RWPE2 (cell line): ENCODE measurements around the gene TXNDC17.

ENCODE experiments used
- ATAC-seq: fragments of 200-7000 bp; cut with Tn5 transposase; 3 replicates; pipeline ENCODE4 v1.9.1; 2021; ENCODE audit warnings: low read depth
- DNase-seq: peaks from one replicate; pipeline ENCODE4 v3.0.0-alpha.2; 2020; ENCODE audit warnings: low spot score
- H3K27ac ChIP-seq: fragments of 450-650 bp; 2 replicates; pipeline ENCODE4 v1.5.1; 2017; ENCODE audit warnings: mild to moderate bottlenecking; ENCODE audit not compliant: poor library complexity, severe bottlenecking
- H3K27me3 ChIP-seq: fragments of 250-450 bp; sonication (Bioruptor Pico); 2 replicates; pipeline ENCODE4 v1.5.1; 2021; ENCODE audit warnings: mild to moderate bottlenecking, moderate library complexity; ENCODE audit not compliant: insufficient read depth, poor library complexity, severe bottlenecking
- H3K36me3 ChIP-seq: fragments of 250-450 bp; sonication (Bioruptor Pico); 2 replicates; pipeline ENCODE4 v1.5.1; 2020; ENCODE audit warnings: low read depth, mild to moderate bottlenecking, moderate library complexity
- H3K4me1 ChIP-seq: fragments of 250-450 bp; sonication (Bioruptor Pico); 2 replicates; pipeline ENCODE4 v1.5.1; 2021; ENCODE audit warnings: mild to moderate bottlenecking, moderate library complexity; ENCODE audit not compliant: insufficient read depth, poor library complexity, severe bottlenecking
- H3K4me3 ChIP-seq: fragments of 250-450 bp; sonication (Bioruptor Pico); 2 replicates; pipeline ENCODE4 v1.5.1; 2021; ENCODE audit warnings: mild to moderate bottlenecking, moderate library complexity; ENCODE audit not compliant: severe bottlenecking
- H3K9me3 ChIP-seq: fragments of 250-450 bp; sonication (Bioruptor Pico); 2 replicates; pipeline ENCODE4 v1.5.1; 2021; ENCODE audit warnings: mild to moderate bottlenecking, moderate library complexity; ENCODE audit not compliant: severe bottlenecking
- CTCF ChIP-seq: fragments of 450-650 bp; IDR thresholded peaks from one replicate; pipeline ENCODE4 v1.5.1; 2017; ENCODE audit warnings: mild to moderate bottlenecking, moderate library complexity; ENCODE audit not compliant: poor library complexity, severe bottlenecking

TXNDC17 gene

GRCh38 chr17:6666557-6666956 lies 25.7 kb downstream of the TXNDC17 start:
- no peak for TF ChIP-seq CTCF
- Histone ChIP-seq H3K9me3 (no peaks in the 10 kb centered on the region), H3K27ac (peak overlapping the region; percentile 97), H3K4me3 (no peak overlapping the region), H3K27me3 (no peaks in the 10 kb centered on the region), H3K36me3 (no peaks in the 10 kb centered on the region), H3K4me1 (peaks cover 33% of the 10 kb centered on the region)
- ATAC-seq, result no peak
- no peak for DNase-seq

- H3K9me3 ChIP-seq, result no peaks in the 10 kb centered on the region
- DNase-seq, result no peak
- TF ChIP-seq CTCF, result no peak
- H3K4me1 ChIP-seq, result peaks cover 33% of the 10 kb centered on the region
- H3K4me3 ChIP-seq, result no peak overlapping the region
- H3K27ac ChIP-seq, result peak overlapping the region; percentile 97
- no peaks in the 10 kb centered on the region for H3K36me3 ChIP-seq
- ATAC-seq, result no peak
- no peaks in the 10 kb centered on the region for H3K27me3 ChIP-seq
Measured at GRCh38 chr17:6667516-6667915, 26.7 kb downstream of the TXNDC17 start.

GRCh38 chr17:6668219-6668618 lies 27.4 kb downstream of the TXNDC17 start:
- no peak overlapping the region for H3K4me3 ChIP-seq
- no peaks in the 10 kb centered on the region for H3K36me3 ChIP-seq
- DNase-seq (no peak), ATAC-seq (no peak)
- TF ChIP-seq CTCF, result no peak
- H3K4me1 ChIP-seq, result peaks cover 33% of the 10 kb centered on the region
- H3K9me3 ChIP-seq, result no peaks in the 10 kb centered on the region
- H3K27me3 ChIP-seq, result no peaks in the 10 kb centered on the region
- peak overlapping the region; percentile 97 for H3K27ac ChIP-seq

- TF ChIP-seq CTCF, result no peak
- Histone ChIP-seq H3K9me3 (no peaks in the 10 kb centered on the region), H3K4me3 (no peak overlapping the region), H3K27me3 (no peaks in the 10 kb centered on the region), H3K4me1 (peaks cover 33% of the 10 kb centered on the region), H3K27ac (peak overlapping the region; percentile 97), H3K36me3 (no peaks in the 10 kb centered on the region)
- DNase-seq (no peak), ATAC-seq (no peak)
Measured at GRCh38 chr17:6668727-6669425, 28.0 kb downstream of the TXNDC17 start.

- H3K27me3 ChIP-seq, result no peaks in the 10 kb centered on the region
- no peak for TF ChIP-seq CTCF
- peaks cover 33% of the 10 kb centered on the region for H3K4me1 ChIP-seq
- no peaks in the 10 kb centered on the region for H3K36me3 ChIP-seq
- H3K9me3 ChIP-seq, result no peaks in the 10 kb centered on the region
- ATAC-seq (peak; percentile 91), DNase-seq (peak; percentile 95)
- H3K27ac ChIP-seq, result peak overlapping the region; percentile 97
- H3K4me3 ChIP-seq, result no peak overlapping the region
Measured at GRCh38 chr17:6669479-6670212, 28.8 kb downstream of the TXNDC17 start.
